ENCODE results near the gene MFN2. TPM values are rescaled to one million over a fixed set of nuclear protein-coding genes. Genes with fewer than 3 reads are reported as not detected.
A peak's percentile ranks its signal among the peaks of the same experiment; 100 is the strongest.

MFN2 gene
- total and polyA plus RNA-seq, 9 of the 15 experiments (the other 6 are each of a cell fraction or from before 2014, with no cell fraction given), result 10.5 to 158 (median 87.1) TPM

GRCh38 chr1:11979851-11980675, at the start of gene MFN2 (continued):
- TF ChIP-seq ATF6 (CRISPR knock-in tag; IDR thresholded peaks at IDR 0.05) (no peak), MNT (conservative IDR thresholded peaks at IDR 0.05) (peak; percentile 85 to 94), ARNT (IDR thresholded peaks at IDR 0.05) (peak in 1 of 2 experiments; percentile 96; a peak in 2 of 4 replicates), EGR1 (conservative IDR thresholded peaks at IDR 0.05) (peak; percentile 94), ELF2 (CRISPR knock-in tag; IDR thresholded peaks at IDR 0.05) (peak; percentile 67; the same call in 1 of the 2 replicates), ZNF830 (CRISPR knock-in tag; IDR thresholded peaks at IDR 0.05) (no peak), ZBTB5 (IDR thresholded peaks at IDR 0.05) (no peak), SMAD4 (CRISPR knock-in tag; conservative IDR thresholded peaks at IDR 0.05) (peak; percentile 77; the same call in 1 of the 2 replicates), PKNOX1 (IDR thresholded peaks at IDR 0.05) (peak; percentile 76), BRF2 (IDR thresholded peaks at IDR 0.05; ENCODE audit: borderline replicate concordance, insufficient read depth, insufficient read length) (no peak), ZBTB8A (IDR thresholded peaks at IDR 0.05; ENCODE audit: partially characterized antibody) (no peak), STAT5A (IDR thresholded peaks at IDR 0.05; ENCODE audit: borderline replicate concordance, low read length) (no peak), HNRNPK (IDR thresholded peaks at IDR 0.05; ENCODE audit: low read depth, low read length, poor library complexity, severe bottlenecking) (no peak), BRCA1 (IDR thresholded peaks at IDR 0.05) (no peak), BRCA1 (CRISPR knock-in tag; IDR thresholded peaks at IDR 0.05) (no peak), SREBF2 (CRISPR knock-in tag; IDR thresholded peaks at IDR 0.05) (no peak), SNRNP70 (optimal IDR thresholded peaks at IDR 0.05; ENCODE audit: low read depth, low read length) (no peak), FOXJ3 (CRISPR knock-in tag; IDR thresholded peaks at IDR 0.05) (no peak), GABPA (tag; conservative IDR thresholded peaks at IDR 0.05; ENCODE audit: low read depth) (peak; percentile 72)
- TF ChIP-seq, protein P1, sequence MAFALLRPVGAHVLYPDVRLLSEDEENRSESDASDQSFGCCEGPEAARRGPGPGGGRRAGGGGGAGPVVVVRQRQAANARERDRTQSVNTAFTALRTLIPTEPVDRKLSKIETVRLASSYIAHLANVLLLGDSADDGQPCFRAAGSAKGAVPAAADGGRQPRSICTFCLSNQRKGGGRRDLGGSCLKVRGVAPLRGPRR (CRISPR knock-in tag; IDR thresholded peaks at IDR 0.05), result no peak
